HepG2 (cell line): ENCODE measurements around the gene KIRREL3. TPM values are rescaled to one million over a fixed set of nuclear protein-coding genes. Genes with fewer than 3 reads are reported as not detected.

Experiments used
- ATAC-seq: fragments of 200-7000 bp; cut with Tn5 transposase; 3 replicates; pipeline ENCODE4 v1.9.1; 2020; ENCODE audit warnings: mild to moderate bottlenecking, moderate library complexity
- BruUV-seq: library from RNA; stranded (reverse); fragments of 400-500 nt; replicated peaks from 2 replicates; lab custom pipeline; 2021; lab: Mats Ljungman, UMichigan
- CTCF ChIA-PET: fragments of 300-600 bp; formaldehyde crosslinking; extraction: SDS; loops from one replicate; lab custom pipeline; 2021; ENCODE audit warnings: low total read pairs, inconsistent platforms, low intra/inter-chr PET ratio; lab: Yijun Ruan, JAX
- POLR2A ChIA-PET: fragments of 350-600 bp; sonication (Branson Sonifier 250); formaldehyde crosslinking; loops from one replicate; lab custom pipeline; 2020; ENCODE audit warnings: antibody characterized with exemption, inconsistent platforms; lab: Yijun Ruan, JAX
- DNase-seq: peaks from one replicate; pipeline ENCODE4 v3.0.0-alpha.2; 2015; ENCODE audit warnings: low spot score
- FAIRE-seq: peaks from 3 replicates; lab custom pipeline; 2011; peaks lifted over from hg19 to GRCh38; lab: Jason Lieb, UNC
- H2AFZ ChIP-seq: one replicate; pipeline ENCODE4 v1.6.1; 2011; ENCODE audit warnings: low read length, inconsistent platforms
- H3K27ac ChIP-seq: fragments of 300-600 bp; 3 replicates; pipeline ENCODE4 v1.8.0; 2011; ENCODE audit warnings: mixed run types, mild to moderate bottlenecking, mixed read lengths, low read length, inconsistent platforms; ENCODE audit not compliant: insufficient read depth; ENCODE audit errors: extremely low read length
- H3K27me3 ChIP-seq, 2 experiments: fragments of 200-600 bp in 1 of 2; 2 replicates in 1 of 2; 3 replicates in 1 of 2; pipeline versions ENCODE4 v1.6.0 to v1.8.0; 2011; ENCODE audit warnings: low read length in 2 of 2, mild to moderate bottlenecking in 2 of 2, moderate library complexity in 2 of 2, inconsistent platforms in 1 of 2; ENCODE audit not compliant: insufficient read depth in 2 of 2, control insufficient read depth in 1 of 2
- H3K36me3 ChIP-seq, 2 experiments: fragments of 200-600 bp in 1 of 2; replicated peaks in 1 of 2; 2 replicates in 1 of 2; 3 replicates in 1 of 2; pipeline versions ENCODE4 v1.5.1 to v1.8.0; 2011; ENCODE audit warnings: low read length in 2 of 2, inconsistent platforms in 1 of 2; ENCODE audit not compliant: insufficient read depth in 2 of 2, control insufficient read depth in 1 of 2
- H3K4me1 ChIP-seq: 2 replicates; pipeline ENCODE4 v1.5.1; 2012; ENCODE audit warnings: low read length, inconsistent platforms; ENCODE audit not compliant: insufficient read depth
- H3K4me2 ChIP-seq: 2 replicates; pipeline ENCODE4 v1.6.0; 2011; ENCODE audit warnings: low read depth, low read length, inconsistent platforms
- H3K4me3 ChIP-seq, 3 experiments: fragments of 200-600 bp in 1 of 3; sonication (generic), shearing (Covaris generic) in 1 of 3; replicated peaks in 1 of 3; 2 replicates each; pipeline ENCODE4 v1.5.1; 2011 to 2016; ENCODE audit warnings: low read length in 3 of 3, inconsistent platforms in 2 of 3, low read depth in 2 of 3, mild to moderate bottlenecking in 2 of 3, control low read depth in 1 of 3, mixed read lengths in 1 of 3; ENCODE audit not compliant: insufficient read depth in 1 of 3
- H3K79me2 ChIP-seq: one replicate; pipeline ENCODE4 v1.6.1; 2011; ENCODE audit warnings: low read length, inconsistent platforms; ENCODE audit not compliant: insufficient read depth
- H3K9ac ChIP-seq: 2 replicates; pipeline ENCODE4 v1.6.0; 2011; ENCODE audit warnings: mild to moderate bottlenecking, low read depth, low read length, inconsistent platforms; ENCODE audit not compliant: insufficient read depth
- H3K9me3 ChIP-seq: 2 replicates; pipeline ENCODE4 v1.5.1; 2012; ENCODE audit warnings: mild to moderate bottlenecking, low read length
- H4K20me1 ChIP-seq: 2 replicates; pipeline ENCODE4 v1.6.0; 2011; ENCODE audit warnings: inconsistent platforms, mild to moderate bottlenecking, low read length, moderate library complexity; ENCODE audit not compliant: insufficient read depth
- DR1 ChIP-seq: sonication (generic); formaldehyde crosslinking; IDR thresholded peaks from 2 replicates; pipeline ENCODE4 v1.8.0; 2021; ENCODE audit warnings: mild to moderate bottlenecking, missing genetic modification reagents, inconsistent platforms
- IKZF1 ChIP-seq: fragments of 450-650 bp; IDR thresholded peaks from 2 replicates; pipeline ENCODE4 v1.7.1; 2016
- LRRFIP1 ChIP-seq: sonication (generic); formaldehyde crosslinking; conservative IDR thresholded peaks from 2 replicates; pipeline ENCODE4 v1.4.0; 2020; ENCODE audit warnings: missing genetic modification reagents
- MNT ChIP-seq: fragments of 450-650 bp; IDR thresholded peaks from 2 replicates; pipeline ENCODE4 v1.6.1; 2016
- PRDM4 ChIP-seq: sonication (generic); formaldehyde crosslinking; IDR thresholded peaks from 2 replicates; pipeline ENCODE4 v1.9.0; 2021; ENCODE audit warnings: missing genetic modification reagents, borderline replicate concordance
- RFXAP ChIP-seq: sonication (generic); formaldehyde crosslinking; IDR thresholded peaks from 2 replicates; pipeline ENCODE4 v1.4.0; 2020; ENCODE audit warnings: missing genetic modification reagents, borderline replicate concordance
- ZBTB39 ChIP-seq: sonication (generic); formaldehyde crosslinking; IDR thresholded peaks from 2 replicates; pipeline ENCODE4 v1.5.0; 2020; ENCODE audit warnings: missing genetic modification reagents
- ZGPAT ChIP-seq: IDR thresholded peaks from 2 replicates; pipeline ENCODE4 v1.6.1; 2016; ENCODE audit warnings: mild to moderate bottlenecking
- ZNF256 ChIP-seq: sonication (generic); formaldehyde crosslinking; conservative IDR thresholded peaks from 2 replicates; pipeline ENCODE4 v1.4.0; 2020; ENCODE audit warnings: missing genetic modification reagents
- ZNF598 ChIP-seq: sonication (generic); formaldehyde crosslinking; IDR thresholded peaks from 2 replicates; pipeline ENCODE4 v1.5.1; 2020; ENCODE audit warnings: mild to moderate bottlenecking, missing genetic modification reagents, borderline replicate concordance
- ZZZ3 ChIP-seq: sonication (generic); formaldehyde crosslinking; IDR thresholded peaks from 2 replicates; pipeline ENCODE4 v1.4.0; 2020; ENCODE audit warnings: missing genetic modification reagents, mild to moderate bottlenecking, borderline replicate concordance
- WGBS: methylation state at CpG from one replicate; pipeline ENCODE4 v1.1.6; 2017; ENCODE audit warnings: low lambda C conversion rate; 5-methylcytosine and 5-hydroxymethylcytosine counted together
- in situ Hi-C: cut with HindIII; loops from 2 replicates; pipeline ENCODE4 v1.10.0; 2017; ENCODE audit warnings: low pct_unique_long_range_greater_than_20kb; ENCODE audit not compliant: extremely low pct_ligation_motif_present
- intact Hi-C: fragments of 100-400 bp; cut with micrococcal nuclease; formaldehyde crosslinking; loops from one replicate; pipeline ENCODE4 v1.10.0; 2022; ENCODE audit not compliant: unreplicated experiment
- polyA plus RNA-seq, 8 experiments: library from polyadenylated mRNA; depleted of rRNA in 3 of 8; stranded (reverse) in 7 of 8; unstranded in 1 of 8; fragments of >200 nt; fragmentation: Illumina TruSeq in 4 of 8; extraction: Trizol in 4 of 8; gene quantifications; 2 replicates each; pipeline versions ENCODE4 v1.2.1 to v1.2.3, GENCODE V29; 2011 to 2016; ENCODE audit warnings: low read depth in 4 of 8, missing spikeins in 1 of 8, mixed read lengths in 1 of 8; ENCODE audit not compliant: insufficient read depth in 1 of 8
- total RNA-seq, 5 experiments: library from RNA; depleted of rRNA; stranded (reverse); fragments of >200 nt; fragmentation: Illumina TruSeq; extraction: Trizol; gene quantifications; 2 replicates each; pipeline ENCODE4 v1.2.3, GENCODE V29; 2016; ENCODE audit warnings: low read depth in 1 of 5

The KIRREL3 gene
- total and polyA plus RNA-seq, 2 of the 13 experiments (the other 11 are each of a cell fraction or from before 2014, with no cell fraction given): not detected

GRCh38 chr11:126653040-126653439, 347.5 kb downstream of the KIRREL3 start:
- ChIA-PET CTCF (no interaction called here), POLR2A (no interaction called here)
- TF ChIP-seq LRRFIP1 (no peak), PRDM4 (CRISPR knock-in tag) (no peak), ZZZ3 (CRISPR knock-in tag) (no peak), DR1 (CRISPR knock-in tag) (no peak), ZGPAT (CRISPR knock-in tag) (no peak), ZNF256 (CRISPR knock-in tag) (no peak), MNT (no peak), ZNF598 (no peak), IKZF1 (no peak), ZBTB39 (CRISPR knock-in tag) (no peak), RFXAP (CRISPR knock-in tag) (no peak)
- ATAC-seq (no peak), FAIRE-seq (no peak), DNase-seq (no peak)
- BruUV-seq: no TSS peak
- Histone ChIP-seq H3K36me3 (no peaks in the 10 kb centered on the region), H3K4me1 (no peaks in the 10 kb centered on the region), H3K27me3 (peaks cover 1 to 17% of the 10 kb centered on the region in 2 experiments; a peak in 2 of 5 replicates), H2AFZ (no peak overlapping the region), H4K20me1 (no peaks in the 10 kb centered on the region), H3K9me3 (no peaks in the 10 kb centered on the region), H3K79me2 (no peaks in the 10 kb centered on the region), H3K27ac (no peak overlapping the region), H3K9ac (no peak overlapping the region), H3K4me3 (no peak overlapping the region), H3K4me2 (no peak overlapping the region)
- intact Hi-C loops: no loop called here
- WGBS: 44% methylated on average over 8 of the region's 8 CpGs
- in situ Hi-C loops: no loop called here
